ENCODE results near the gene BRIP1.

GRCh38 chr17:61735807-61736206 lies 127.5 kb downstream of the BRIP1 start:
- TF ChIP-seq EZH2 (IDR thresholded peaks at IDR 0.05; ENCODE audit: low read depth, unreplicated experiment) (no peak), CTCF (conservative IDR thresholded peaks at IDR 0.05; ENCODE audit: low read depth in 2 of 2) (no peak), STAT1 (IDR thresholded peaks at IDR 0.05; ENCODE audit: unreplicated experiment) (no peak), POLR2AphosphoS5 (IDR thresholded peaks at IDR 0.05; ENCODE audit: low read depth) (no peak), REST (IDR thresholded peaks at IDR 0.05; ENCODE audit: unreplicated experiment) (no peak), NANOG (IDR thresholded peaks at IDR 0.05; ENCODE audit: borderline replicate concordance) (no peak), EZH2phosphoT487 (IDR thresholded peaks at IDR 0.05; ENCODE audit: unreplicated experiment) (no peak)

Measured in GM23338 (cell line).